HG03139 (cell line): ENCODE results near the gene TBC1D2.

Experiments used
- ATAC-seq: cut with Tn5 transposase; IDR thresholded peaks from one replicate; pipeline ENCODE4 v1.9.1; 2021; ENCODE audit not compliant: unreplicated experiment

The TBC1D2 gene

GRCh38 chr9:98219364-98219716 is 36.1 kb downstream of the TBC1D2 start:
- no peak for ATAC-seq

GRCh38 chr9:98218562-98219363 is 36.7 kb downstream of the TBC1D2 start:
- no peak for ATAC-seq

- ATAC-seq = no peak
These were observed 38.2 kb downstream of the TBC1D2 start for GRCh38 chr9:98217255-98217654.

GRCh38 chr9:98216391-98216790 is 39.1 kb downstream of the TBC1D2 start:
- ATAC-seq = no peak

- ATAC-seq = no peak
These were observed 39.6 kb downstream of the TBC1D2 start for GRCh38 chr9:98215821-98216220.

GRCh38 chr9:98215271-98215670 is 40.2 kb downstream of the TBC1D2 start:
- ATAC-seq = no peak

- no peak for ATAC-seq
These were observed 40.6 kb downstream of the TBC1D2 start for GRCh38 chr9:98214811-98215210.

GRCh38 chr9:98211260-98211659 is 44.2 kb downstream of the TBC1D2 start:
- ATAC-seq = no peak

GRCh38 chr9:98210435-98210834 is 45.0 kb downstream of the TBC1D2 start:
- ATAC-seq = no peak

GRCh38 chr9:98209530-98209929 is 45.9 kb downstream of the TBC1D2 start:
- no peak for ATAC-seq

- no peak for ATAC-seq
These were observed 46.8 kb downstream of the TBC1D2 start for GRCh38 chr9:98208635-98209034.

- ATAC-seq = no peak
These were observed 47.8 kb downstream of the TBC1D2 start for GRCh38 chr9:98207606-98208005.

GRCh38 chr9:98206754-98207153 is 48.7 kb downstream of the TBC1D2 start:
- ATAC-seq = no peak

GRCh38 chr9:98204692-98205091 is 50.8 kb downstream of the TBC1D2 start:
- ATAC-seq = no peak

GRCh38 chr9:98203153-98203552 is 52.3 kb downstream of the TBC1D2 start:
- ATAC-seq = no peak

- ATAC-seq = no peak
These were observed 53.2 kb downstream of the TBC1D2 start for GRCh38 chr9:98202252-98202651.

GRCh38 chr9:98201749-98202148 is 53.7 kb downstream of the TBC1D2 start:
- no peak for ATAC-seq

- ATAC-seq = no peak
These were observed 54.3 kb downstream of the TBC1D2 start for GRCh38 chr9:98201102-98201501.

GRCh38 chr9:98199388-98200033 is 55.9 kb downstream of the TBC1D2 start:
- ATAC-seq = no peak

GRCh38 chr9:98195671-98196070 is 59.8 kb downstream of the TBC1D2 start:
- ATAC-seq = no peak

- no peak for ATAC-seq
These were observed 62.0 kb downstream of the TBC1D2 start for GRCh38 chr9:98193336-98193944.
